RPMI7951 (cell line): ENCODE data around the gene LGALS4. TPM values are rescaled to one million over a fixed set of nuclear protein-coding genes. Genes with fewer than 3 reads are reported as not detected.
"Not testable (repeated sequence)": the region's sequence is repeated elsewhere in the genome, so short reads cannot be mapped to it uniquely, and the experiment has no call there.

Experiments used
- DNase-seq: peaks from one replicate; pipeline ENCODE4 v3.0.0-alpha.2; 2012; ENCODE audit warnings: low read depth
- total RNA-seq: library from RNA; depleted of rRNA; stranded (reverse); fragments of >200 nt; shearing (Covaris generic); gene quantifications from 2 replicates; pipeline ENCODE4 v1.2.3, GENCODE V29; 2014; rRNA removed

LGALS4 gene
- not detected in 2 replicates for total RNA-seq

- DNase-seq, result no peak
These were observed at the start of gene LGALS4 for GRCh38 chr19:38812841-38813320. TSS of gene LGALS4 (minus strand) at chr19:38812945. CDS start at chr19:38812886, 59 bp downstream.

GRCh38 chr19:38861368-38861767, 48.6 kb upstream of the LGALS4 start:
- DNase-seq, result no peak

GRCh38 chr19:38859631-38860204, 47.0 kb upstream of the LGALS4 start:
- DNase-seq, result not testable (repeated sequence)

- no peak for DNase-seq
These were observed 44.1 kb upstream of the LGALS4 start for GRCh38 chr19:38856813-38857212.

- DNase-seq, result not testable (repeated sequence)
These were observed 43.0 kb upstream of the LGALS4 start for GRCh38 chr19:38855751-38856150.

- not testable (repeated sequence) for DNase-seq
These were observed 42.2 kb upstream of the LGALS4 start for GRCh38 chr19:38854961-38855360.

GRCh38 chr19:38853214-38853613, 40.5 kb upstream of the LGALS4 start:
- DNase-seq, result no peak

- DNase-seq, result peak; percentile 81
These were observed 39.7 kb upstream of the LGALS4 start for GRCh38 chr19:38852231-38853044.

- peak; percentile 92 for DNase-seq
These were observed 39.0 kb upstream of the LGALS4 start for GRCh38 chr19:38851622-38852230.

- no peak for DNase-seq
These were observed 38.4 kb upstream of the LGALS4 start for GRCh38 chr19:38850976-38851621.

GRCh38 chr19:38850436-38850975, 37.8 kb upstream of the LGALS4 start:
- no peak for DNase-seq

GRCh38 chr19:38849860-38850435, 37.2 kb upstream of the LGALS4 start, which contains the start of gene HNRNPL:
TSS of gene HNRNPL (minus strand) at chr19:38849986. CDS start at chr19:38849966, 20 bp downstream.
- peak; percentile 100 for DNase-seq

- peak; percentile 94 for DNase-seq
These were observed 36.6 kb upstream of the LGALS4 start for GRCh38 chr19:38849147-38849859.

- DNase-seq, result no peak
These were observed 35.8 kb upstream of the LGALS4 start for GRCh38 chr19:38848299-38849146.

- no peak for DNase-seq
These were observed 33.4 kb upstream of the LGALS4 start for GRCh38 chr19:38846097-38846496.

GRCh38 chr19:38845374-38846024, 32.8 kb upstream of the LGALS4 start:
- DNase-seq, result no peak

GRCh38 chr19:38844093-38844686, 31.4 kb upstream of the LGALS4 start:
- no peak for DNase-seq

GRCh38 chr19:38843175-38843758, 30.5 kb upstream of the LGALS4 start:
- no peak for DNase-seq
